Uterus (tissue), 2 donors: Measurements from ENCODE around the gene ETAA1.

Source experiments
- CTCF ChIP-seq, 4 experiments: fragments of 200-600 bp in 2 of 4; fragments of 450-650 bp in 2 of 4; sonication (generic) in 2 of 4; IDR thresholded peaks; one replicate each; pipeline ENCODE4 v1.5.1; 2016 to 2019; ENCODE audit warnings: antibody characterized with exemption in 4 of 4, mild to moderate bottlenecking in 2 of 4, moderate library complexity in 1 of 4
- POLR2A ChIP-seq, 2 donors: fragments of 450-650 bp; IDR thresholded peaks; one replicate each; pipeline ENCODE4 v1.6.1; 2016; ENCODE audit warnings: antibody characterized with exemption in 2 of 2, mild to moderate bottlenecking in 1 of 2, moderate library complexity in 1 of 2

- TF ChIP-seq CTCF (IDR thresholded peaks at IDR 0.05) (no peak), POLR2A (IDR thresholded peaks at IDR 0.05) (no peak)
Observed at GRCh38 chr2:67378555-67378954, 18.6 kb upstream of the ETAA1 start.
